ENCODE data around the gene ETV6.

The ETV6 gene

GRCh38 chr12:11812586-11813437 lies 163.3 kb downstream of the ETV6 start:
- DNase-seq: no peak

- no peak for DNase-seq
These were observed 164.0 kb downstream of the ETV6 start for GRCh38 chr12:11813438-11813813.

- no peak for DNase-seq
These were observed 164.9 kb downstream of the ETV6 start for GRCh38 chr12:11814374-11814773.

- DNase-seq: no peak
These were observed 165.9 kb downstream of the ETV6 start for GRCh38 chr12:11815397-11815796.

GRCh38 chr12:11819643-11820042 lies 170.2 kb downstream of the ETV6 start:
- no peak for DNase-seq

GRCh38 chr12:11820476-11820875 lies 171.0 kb downstream of the ETV6 start:
- DNase-seq: no peak

GRCh38 chr12:11821386-11822080 lies 172.1 kb downstream of the ETV6 start:
- no peak for DNase-seq

GRCh38 chr12:11822081-11822834 lies 172.8 kb downstream of the ETV6 start:
- no peak for DNase-seq

- no peak for DNase-seq
These were observed 173.6 kb downstream of the ETV6 start for GRCh38 chr12:11823043-11823442.

GRCh38 chr12:11823593-11823992 lies 174.1 kb downstream of the ETV6 start:
- no peak for DNase-seq

- DNase-seq: no peak
These were observed 174.6 kb downstream of the ETV6 start for GRCh38 chr12:11824069-11824468.

GRCh38 chr12:11824736-11825135 lies 175.3 kb downstream of the ETV6 start:
- DNase-seq: no peak

GRCh38 chr12:11825278-11825677 lies 175.8 kb downstream of the ETV6 start:
- DNase-seq: no peak

GRCh38 chr12:11826574-11826973 lies 177.1 kb downstream of the ETV6 start:
- DNase-seq: no peak

GRCh38 chr12:11827091-11828061 lies 177.9 kb downstream of the ETV6 start:
- DNase-seq: no peak

GRCh38 chr12:11829764-11830194 lies 180.3 kb downstream of the ETV6 start:
- DNase-seq: no peak

- DNase-seq: no peak
These were observed 180.9 kb downstream of the ETV6 start for GRCh38 chr12:11830307-11830801.

GRCh38 chr12:11832093-11832492 lies 182.6 kb downstream of the ETV6 start:
- no peak for DNase-seq

GRCh38 chr12:11833174-11833895 lies 183.9 kb downstream of the ETV6 start:
- DNase-seq: no peak

GRCh38 chr12:11834104-11834812 lies 184.8 kb downstream of the ETV6 start:
- no peak for DNase-seq

GRCh38 chr12:11834931-11835330 lies 185.5 kb downstream of the ETV6 start:
- no peak for DNase-seq

All from cerebellar nuclear complex (tissue), 1 donor.